GM23248 (cell line): ENCODE measurements around the gene C16orf46. TPM values are rescaled to one million over a fixed set of nuclear protein-coding genes. Genes with fewer than 3 reads are reported as not detected.
"Not testable (repeated sequence)": the region's sequence is repeated elsewhere in the genome, so short reads cannot be mapped to it uniquely, and the experiment has no call there.

ENCODE experiments used
- DNase-seq: peaks from one replicate; pipeline ENCODE4 v3.0.0-alpha.2; 2015
- H2AFZ ChIP-seq: fragments of 200-600 bp; sonication (generic); 2 replicates; pipeline ENCODE4 v1.6.1; 2016; ENCODE audit warnings: antibody characterized with exemption
- H3F3A ChIP-seq: fragments of 200-600 bp; sonication (generic); 2 replicates; pipeline ENCODE4 v1.6.1; 2016; ENCODE audit warnings: mild to moderate bottlenecking, antibody characterized with exemption, mixed run types; ENCODE audit not compliant: insufficient read depth
- H3K27ac ChIP-seq: fragments of 200-600 bp; sonication (generic); 2 replicates; pipeline ENCODE4 v1.5.1; 2016; ENCODE audit warnings: mild to moderate bottlenecking
- H3K27me3 ChIP-seq: fragments of 200-600 bp; sonication (generic); replicated peaks from 2 replicates; pipeline ENCODE4 v1.6.1; 2016; ENCODE audit warnings: mild to moderate bottlenecking; ENCODE audit not compliant: insufficient read depth
- H3K36me3 ChIP-seq: fragments of 200-600 bp; sonication (generic); 2 replicates; pipeline ENCODE4 v1.6.1; 2016; ENCODE audit warnings: low read depth, mild to moderate bottlenecking
- H3K4me1 ChIP-seq: fragments of 200-600 bp; sonication (generic); 2 replicates; pipeline ENCODE4 v1.6.1; 2016; ENCODE audit warnings: mild to moderate bottlenecking; ENCODE audit not compliant: insufficient read depth
- H3K4me2 ChIP-seq: fragments of 200-600 bp; sonication (generic); one replicate; pipeline ENCODE4 v1.6.1; 2016; ENCODE audit warnings: mild to moderate bottlenecking; ENCODE audit not compliant: unreplicated experiment
- H3K4me3 ChIP-seq: fragments of 200-600 bp; sonication (generic); 2 replicates; pipeline ENCODE4 v1.5.1; 2016; ENCODE audit warnings: mild to moderate bottlenecking
- H3K79me2 ChIP-seq: fragments of 200-600 bp; sonication (generic); 2 replicates; pipeline ENCODE4 v1.6.1; 2016; ENCODE audit warnings: mild to moderate bottlenecking; ENCODE audit not compliant: insufficient read depth
- H3K9ac ChIP-seq: fragments of 200-600 bp; sonication (generic); 2 replicates; pipeline ENCODE4 v1.6.1; 2016; ENCODE audit warnings: mild to moderate bottlenecking
- H3K9me2 ChIP-seq: fragments of 200-600 bp; sonication (generic); 2 replicates; pipeline ENCODE4 v1.6.1; 2016; ENCODE audit warnings: mixed run types, mild to moderate bottlenecking, moderate library complexity; ENCODE audit not compliant: insufficient read depth
- H3K9me3 ChIP-seq: fragments of 200-600 bp; sonication (generic); one replicate; pipeline ENCODE4 v1.6.1; 2017; ENCODE audit warnings: low read depth
- H4K20me1 ChIP-seq: fragments of 200-600 bp; sonication (generic); 2 replicates; pipeline ENCODE4 v1.6.0; 2016; ENCODE audit not compliant: insufficient read depth
- EZH2 ChIP-seq: fragments of 200-600 bp; sonication (generic); IDR thresholded peaks from 2 replicates; pipeline ENCODE4 v1.6.1; 2018; ENCODE audit warnings: antibody characterized with exemption, mild to moderate bottlenecking; ENCODE audit not compliant: insufficient read depth, poor library complexity, severe bottlenecking
- EZH2phosphoT487 ChIP-seq: fragments of 200-600 bp; sonication (generic); IDR thresholded peaks from 2 replicates; pipeline ENCODE4 v1.6.1; 2018; ENCODE audit warnings: antibody characterized with exemption, moderate library complexity, mild to moderate bottlenecking, low read depth; ENCODE audit not compliant: insufficient read depth
- whole genome bisulfite sequencing, 2 experiments: methylation state at CpG; one replicate each; pipeline ENCODE4 v1.1.6; 2015 to 2017; ENCODE audit warnings: low lambda C conversion rate in 2 of 2, low coverage in 1 of 2; ENCODE audit errors: missing lambda C conversion rate in 2 of 2; 5-methylcytosine and 5-hydroxymethylcytosine counted together
- in situ Hi-C: fragments of 300-500 bp; cut with MboI; formaldehyde crosslinking; loops from 2 replicates; pipeline ENCODE4 v1.15.0; 2020
- polyA plus RNA-seq: library from polyadenylated mRNA; unstranded; fragments of >200 nt; fragmentation: Nextera tagmentation; extraction: Ambion mirVana; gene quantifications from 2 replicates; pipeline ENCODE4 v1.2.1, GENCODE V29; 2016
- total RNA-seq: library from RNA; depleted of rRNA; stranded (reverse); fragments of >200 nt; shearing (Covaris generic); gene quantifications from 2 replicates; pipeline ENCODE4 v1.2.3, GENCODE V29; 2014

The C16orf46 gene
- total and polyA plus RNA-seq, 2 experiments from 2014 or later = 0.79 to 1.3 TPM

DNA sequence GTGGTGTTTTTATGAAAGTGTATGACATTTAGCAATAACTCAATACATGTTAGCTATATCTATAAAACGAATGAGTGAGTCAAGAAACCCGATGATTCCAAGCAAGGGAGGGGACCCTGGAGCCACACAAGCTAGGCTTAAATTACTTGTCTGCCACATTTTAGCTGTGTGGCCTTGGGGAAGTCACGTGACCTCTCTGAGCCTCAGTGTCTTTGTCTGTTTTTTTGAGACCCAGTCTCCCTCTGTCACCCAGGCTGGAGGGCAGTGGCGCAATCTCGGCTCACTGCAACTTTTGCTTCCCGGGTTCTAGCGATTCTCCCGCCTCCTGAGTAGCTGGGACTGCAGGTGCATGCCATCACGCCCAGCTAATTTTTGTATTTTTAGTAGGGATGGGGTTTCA is 39.2 kb upstream of the C16orf46 start:
- Histone ChIP-seq H3K79me2 (no peaks in the 10 kb centered on the region), H3K4me3 (no peak overlapping the region)

DNA sequence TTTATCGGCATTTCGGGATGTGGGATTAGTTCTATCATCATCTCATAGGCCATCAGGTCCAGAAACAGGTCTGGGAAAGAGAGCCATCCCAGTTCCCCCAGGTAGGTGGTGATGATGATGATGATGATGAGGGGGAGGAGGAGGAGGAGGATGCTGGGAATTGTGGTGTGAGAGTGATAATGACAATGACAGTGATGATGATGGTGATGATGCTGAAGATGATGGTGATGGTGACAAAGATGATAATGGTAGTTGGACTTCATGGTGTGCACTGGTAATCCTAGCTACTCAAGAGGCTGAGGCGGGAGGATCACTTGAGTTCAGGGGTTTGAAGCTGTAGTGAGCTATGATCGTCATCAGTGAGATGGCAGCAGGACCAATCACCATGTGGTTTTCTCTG is 35.4 kb upstream of the C16orf46 start:
- in situ Hi-C loops = no loop called here
- TF ChIP-seq EZH2 (no peak), EZH2phosphoT487 (no peak)
- H4K20me1 ChIP-seq = no peaks in the 10 kb centered on the region
- no peaks in the 10 kb centered on the region for H3K36me3 ChIP-seq
- no peaks in the 10 kb centered on the region for H3K4me1 ChIP-seq
- WGBS, 2 experiments = 62 to 76% methylated on average over 4 of the region's 4 CpGs
- H3K9me2 ChIP-seq = no peaks in the 10 kb centered on the region
- no peaks in the 10 kb centered on the region for H3K9me3 ChIP-seq
- H3K4me3 ChIP-seq = no peak overlapping the region
- no peaks in the 10 kb centered on the region for H3K79me2 ChIP-seq
- H3K27ac ChIP-seq = no peak overlapping the region
- H3K27me3 ChIP-seq = no peaks in the 10 kb centered on the region
- no peaks in the 10 kb centered on the region for H3F3A ChIP-seq
- no peak overlapping the region for H3K4me2 ChIP-seq
- no peak overlapping the region for H3K9ac ChIP-seq
- H2AFZ ChIP-seq = no peak overlapping the region
- no peak for DNase-seq

More for the DNA sequence above, 39.2 kb upstream of the C16orf46 start:
- no peak overlapping the region for H3K27ac ChIP-seq
- in situ Hi-C loops = no loop called here
- H3K4me1 ChIP-seq = no peaks in the 10 kb centered on the region
- no peaks in the 10 kb centered on the region for H4K20me1 ChIP-seq
- H3K27me3 ChIP-seq = no peaks in the 10 kb centered on the region
- no peaks in the 10 kb centered on the region for H3K36me3 ChIP-seq
- H3K9ac ChIP-seq = no peak overlapping the region
- H2AFZ ChIP-seq = no peak overlapping the region
- DNase-seq = no peak
- no peaks in the 10 kb centered on the region for H3K9me2 ChIP-seq
- TF ChIP-seq EZH2 (no peak), EZH2phosphoT487 (no peak)
- WGBS, 2 experiments = 35 to 68% methylated on average over 4 to 9 of the region's 9 CpGs
- no peaks in the 10 kb centered on the region for H3F3A ChIP-seq
- H3K4me2 ChIP-seq = no peak overlapping the region
- H3K9me3 ChIP-seq = no peaks in the 10 kb centered on the region

- H4K20me1 ChIP-seq, H3K27ac ChIP-seq, H3K9ac ChIP-seq, H3K9me3 ChIP-seq, H3K9me2 ChIP-seq, H3K4me2 ChIP-seq, in situ Hi-C loops, H3K4me1 ChIP-seq, H3K79me2 ChIP-seq, H2AFZ ChIP-seq, DNase-seq, H3K36me3 ChIP-seq, H3K27me3 ChIP-seq, H3F3A ChIP-seq, H3K4me3 ChIP-seq: not testable (repeated sequence)
- 64 to 71% methylated on average over 6 of the region's 6 CpGs for WGBS, 2 experiments
These were observed 32.2 kb upstream of the C16orf46 start for GRCh38 chr16:81109274-81109673.

GRCh38 chr16:81107511-81107910 is 30.5 kb upstream of the C16orf46 start:
- Histone ChIP-seq H3K9me3 (no peaks in the 10 kb centered on the region), H3K79me2 (no peaks in the 10 kb centered on the region), H3K27ac (no peak overlapping the region), H3F3A (no peaks in the 10 kb centered on the region), H2AFZ (no peak overlapping the region), H3K27me3 (no peaks in the 10 kb centered on the region), H3K9ac (no peak overlapping the region), H3K4me1 (no peaks in the 10 kb centered on the region), H4K20me1 (no peaks in the 10 kb centered on the region), H3K4me3 (no peak overlapping the region), H3K4me2 (no peak overlapping the region), H3K9me2 (no peaks in the 10 kb centered on the region), H3K36me3 (no peaks in the 10 kb centered on the region)
- TF ChIP-seq EZH2phosphoT487 (no peak), EZH2 (no peak)
- WGBS, 2 experiments = 67 to 73% methylated on average over 11 of the region's 11 CpGs
- no peak for DNase-seq
- in situ Hi-C loops = no loop called here

DNA sequence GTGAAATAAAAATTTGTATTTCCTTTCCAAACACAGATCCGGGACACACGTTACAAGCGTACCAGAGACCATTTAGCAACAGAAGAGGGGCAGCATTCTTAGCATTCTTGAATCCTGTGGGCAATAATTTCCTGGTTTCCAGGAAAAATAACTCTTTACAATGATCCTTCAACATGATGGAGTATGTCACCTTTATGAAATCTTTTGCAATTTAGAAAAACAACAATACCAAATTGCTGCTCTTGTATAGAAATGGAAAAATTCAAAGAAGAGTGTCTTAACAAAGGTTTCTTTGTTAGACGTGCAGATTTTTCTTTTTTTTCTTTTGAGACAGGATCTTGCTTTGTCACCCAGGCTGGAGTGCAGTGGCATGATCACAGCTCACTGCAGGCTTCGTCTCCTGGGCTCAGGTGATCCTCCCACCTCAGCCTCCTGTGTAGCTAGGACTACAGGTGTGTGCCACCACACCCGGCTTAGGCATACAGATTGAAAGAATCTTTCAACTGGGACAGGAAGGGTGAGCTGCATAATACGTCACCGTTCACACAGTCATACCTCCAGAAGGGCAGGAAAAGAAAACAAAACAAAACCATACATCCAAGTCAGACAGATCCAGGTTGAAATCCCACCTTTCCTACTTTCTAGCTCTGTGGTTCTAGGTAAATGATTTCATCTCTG is 29.9 kb upstream of the C16orf46 start:
- no peaks in the 10 kb centered on the region for H3K36me3 ChIP-seq
- in situ Hi-C loops = no loop called here
- H3K27me3 ChIP-seq = no peaks in the 10 kb centered on the region
- H3K79me2 ChIP-seq = no peaks in the 10 kb centered on the region
- no peak overlapping the region for H3K4me2 ChIP-seq
- no peaks in the 10 kb centered on the region for H3K9me2 ChIP-seq
- H3F3A ChIP-seq = no peaks in the 10 kb centered on the region
- WGBS, 2 experiments = 66 to 68% methylated on average over 8 of the region's 8 CpGs
- TF ChIP-seq EZH2phosphoT487 (no peak), EZH2 (no peak)
- no peak overlapping the region for H3K9ac ChIP-seq
- no peaks in the 10 kb centered on the region for H3K9me3 ChIP-seq
- no peaks in the 10 kb centered on the region for H3K4me1 ChIP-seq
- H3K4me3 ChIP-seq = no peak overlapping the region
- no peak for DNase-seq
- H3K27ac ChIP-seq = no peak overlapping the region
- H2AFZ ChIP-seq = no peak overlapping the region
- H4K20me1 ChIP-seq = no peaks in the 10 kb centered on the region
